Osteocyte (in vitro differentiated cells): ENCODE results near the gene EPHA3. TPM values are rescaled to one million over a fixed set of nuclear protein-coding genes. Genes with fewer than 3 reads are reported as not detected.

Experiments
- DNase-seq: peaks from one replicate; pipeline ENCODE4 v3.0.0; 2021; ENCODE audit warnings: mixed read lengths; ENCODE audit not compliant: unreplicated experiment; ENCODE audit errors: extremely low spot score
- H3K27ac Mint-ChIP-seq: one replicate; pipeline ENCODE4 v1.8.0; 2021; ENCODE audit warnings: mild to moderate bottlenecking, mixed read lengths; ENCODE audit not compliant: unreplicated experiment
- H3K27me3 Mint-ChIP-seq: one replicate; pipeline ENCODE4 v1.8.0; 2021; ENCODE audit warnings: mixed read lengths; ENCODE audit not compliant: unreplicated experiment
- H3K36me3 Mint-ChIP-seq: one replicate; pipeline ENCODE4 v1.8.0; 2021; ENCODE audit warnings: mixed read lengths; ENCODE audit not compliant: unreplicated experiment
- H3K4me1 Mint-ChIP-seq: one replicate; pipeline ENCODE4 v1.8.0; 2021; ENCODE audit warnings: mixed read lengths; ENCODE audit not compliant: unreplicated experiment
- H3K4me3 Mint-ChIP-seq: one replicate; pipeline ENCODE4 v1.8.0; 2021; ENCODE audit warnings: mild to moderate bottlenecking, moderate library complexity, mixed read lengths; ENCODE audit not compliant: unreplicated experiment
- H3K9me3 Mint-ChIP-seq: one replicate; pipeline ENCODE4 v1.8.0; 2021; ENCODE audit warnings: mixed read lengths; ENCODE audit not compliant: unreplicated experiment
- CTCF ChIP-seq: fragments of 200-600 bp; sonication (generic); IDR thresholded peaks from 2 replicates; pipeline ENCODE4 v1.5.0; 2021; ENCODE audit warnings: antibody characterized with exemption, mild to moderate bottlenecking, moderate library complexity
- total RNA-seq: library from RNA; stranded (reverse); gene quantifications from 2 replicates; pipeline ENCODE4 v1.2.1, GENCODE V29; 2021

EPHA3 gene
- total RNA-seq, 1 donor from 2014 or later, result 0.94 TPM

GRCh38 chr3:89375451-89375850 is 268.0 kb downstream of the EPHA3 start:
- Mint-ChIP-seq H3K4me1 (no peaks in the 10 kb centered on the region), H3K27ac (no peak overlapping the region), H3K36me3 (no peaks in the 10 kb centered on the region), H3K27me3 (peaks cover 6% of the 10 kb centered on the region), H3K4me3 (no peak overlapping the region), H3K9me3 (no peaks in the 10 kb centered on the region)
- DNase-seq, result no peak
- no peak for TF ChIP-seq CTCF

- TF ChIP-seq CTCF, result no peak
- peaks cover 2% of the 10 kb centered on the region for H3K27me3 Mint-ChIP-seq
- no peak overlapping the region for H3K27ac Mint-ChIP-seq
- H3K9me3 Mint-ChIP-seq, result no peaks in the 10 kb centered on the region
- no peaks in the 10 kb centered on the region for H3K36me3 Mint-ChIP-seq
- no peak overlapping the region for H3K4me3 Mint-ChIP-seq
- no peaks in the 10 kb centered on the region for H3K4me1 Mint-ChIP-seq
- no peak for DNase-seq
Observed at GRCh38 chr3:89380016-89380415, 272.6 kb downstream of the EPHA3 start.

- no peak for TF ChIP-seq CTCF
- H3K36me3 Mint-ChIP-seq, result no peaks in the 10 kb centered on the region
- no peaks in the 10 kb centered on the region for H3K4me1 Mint-ChIP-seq
- no peak overlapping the region for H3K27ac Mint-ChIP-seq
- H3K4me3 Mint-ChIP-seq, result no peak overlapping the region
- DNase-seq, result no peak
- H3K27me3 Mint-ChIP-seq, result no peaks in the 10 kb centered on the region
- H3K9me3 Mint-ChIP-seq, result no peaks in the 10 kb centered on the region
Observed at GRCh38 chr3:89392991-89393390, 285.6 kb downstream of the EPHA3 start.

- Mint-ChIP-seq H3K27ac (no peak overlapping the region), H3K4me1 (no peaks in the 10 kb centered on the region), H3K27me3 (no peaks in the 10 kb centered on the region), H3K4me3 (no peak overlapping the region), H3K9me3 (no peaks in the 10 kb centered on the region), H3K36me3 (no peaks in the 10 kb centered on the region)
- no peak for DNase-seq
- TF ChIP-seq CTCF, result no peak
Observed at GRCh38 chr3:89395456-89395855, 288.0 kb downstream of the EPHA3 start.

- Mint-ChIP-seq H3K27ac (no peak overlapping the region), H3K36me3 (no peaks in the 10 kb centered on the region), H3K4me3 (no peak overlapping the region), H3K27me3 (no peaks in the 10 kb centered on the region), H3K9me3 (no peaks in the 10 kb centered on the region), H3K4me1 (no peaks in the 10 kb centered on the region)
- no peak for TF ChIP-seq CTCF
- no peak for DNase-seq
Observed at GRCh38 chr3:89395996-89396395, 288.6 kb downstream of the EPHA3 start.
